K562 (cell line): ENCODE data around the gene GRIK1. TPM values are rescaled to one million over a fixed set of nuclear protein-coding genes. Genes with fewer than 3 reads are reported as not detected.

Experiments used
- ADNP ChIP-seq: fragments of 200-800 bp; sonication (Bioruptor generic); IDR thresholded peaks from 2 replicates; pipeline ENCODE4 v1.6.1; 2016; ENCODE audit warnings: missing genetic modification characterization, missing compliant biosample characterization
- ATF7 ChIP-seq: fragments of 450-650 bp; IDR thresholded peaks from 2 replicates; pipeline ENCODE4 v1.7.1; 2014; ENCODE audit warnings: mild to moderate bottlenecking, moderate library complexity
- BCOR ChIP-seq: fragments of 450-650 bp; IDR thresholded peaks from 2 replicates; pipeline ENCODE4 v1.6.1; 2016
- CBX1 ChIP-seq: sonication (generic); IDR thresholded peaks from 2 replicates; pipeline ENCODE4 v1.6.1; 2016; ENCODE audit warnings: antibody characterized with exemption, low read depth, mild to moderate bottlenecking
- COPS2 ChIP-seq: fragments of 450-650 bp; conservative IDR thresholded peaks from 2 replicates; pipeline ENCODE4 v1.6.1; 2016; ENCODE audit warnings: mild to moderate bottlenecking, moderate library complexity
- DACH1 ChIP-seq: fragments of 450-650 bp; IDR thresholded peaks from 2 replicates; pipeline ENCODE4 v1.6.1; 2018; ENCODE audit not compliant: partially characterized antibody
- ELF1 ChIP-seq: fragments of 200-800 bp; sonication (Bioruptor generic); IDR thresholded peaks from 2 replicates; pipeline ENCODE4 v1.6.1; 2016; ENCODE audit warnings: missing genetic modification characterization, missing compliant biosample characterization
- FOXM1 ChIP-seq, 2 experiments: fragments of 450-650 bp in 1 of 2; sonication (generic) in 1 of 2; formaldehyde crosslinking in 1 of 2; IDR thresholded peaks; 2 replicates each; pipeline versions ENCODE4 v1.6.1 to v1.9.0; 2017 to 2022; ENCODE audit warnings: low read depth in 2 of 2, mild to moderate bottlenecking in 2 of 2, missing genetic modification reagents in 1 of 2, moderate library complexity in 1 of 2
- GABPB2 ChIP-seq: fragments of 250-450 bp; sonication (Bioruptor Pico); conservative IDR thresholded peaks from 2 replicates; pipeline ENCODE4 v1.5.1; 2021; ENCODE audit warnings: mild to moderate bottlenecking
- KAT8 ChIP-seq: fragments of 450-650 bp; IDR thresholded peaks from 2 replicates; pipeline ENCODE4 v1.6.1; 2016; ENCODE audit warnings: low read depth, mild to moderate bottlenecking
- MYC ChIP-seq, 2 experiments: fragments of 250-450 bp in 1 of 2; sonication (Bioruptor Pico) in 1 of 2; IDR thresholded peaks; 2 replicates each; pipeline versions ENCODE4 v1.5.1 to v1.6.1; 2012 to 2021; ENCODE audit warnings: low read depth in 2 of 2, borderline replicate concordance in 1 of 2, improper control_type of control experiment in 1 of 2, low read length in 1 of 2, mild to moderate bottlenecking in 1 of 2, moderate library complexity in 1 of 2
- NR4A1 ChIP-seq, 2 experiments: fragments of 250-450 bp in 1 of 2; fragments of 450-650 bp in 1 of 2; sonication (Bioruptor Pico) in 1 of 2; IDR thresholded peaks; 2 replicates each; pipeline versions ENCODE4 v1.4.0 to v1.6.1; 2016 to 2020; ENCODE audit warnings: mild to moderate bottlenecking in 2 of 2, missing compliant biosample characterization in 1 of 2, missing genetic modification characterization in 1 of 2, moderate library complexity in 1 of 2
- OTX1 ChIP-seq: fragments of 450-650 bp; formaldehyde crosslinking; IDR thresholded peaks from 2 replicates; pipeline ENCODE4 v1.4.0; 2022; ENCODE audit warnings: mild to moderate bottlenecking
- PPARD ChIP-seq: fragments of 250-450 bp; sonication (Bioruptor Pico); IDR thresholded peaks from 2 replicates; pipeline ENCODE4 v1.8.0; 2022; ENCODE audit warnings: inconsistent platforms, mild to moderate bottlenecking, moderate library complexity
- RBM17 ChIP-seq: fragments of 200-400 bp; formaldehyde crosslinking; IDR thresholded peaks from 2 replicates; pipeline ENCODE4 v1.6.1; 2017; ENCODE audit warnings: low read depth, mild to moderate bottlenecking, low read length, borderline replicate concordance
- RBM39 ChIP-seq: fragments of 200-400 bp; formaldehyde crosslinking; optimal IDR thresholded peaks from 2 replicates; pipeline ENCODE3; 2018; ENCODE audit warnings: low read depth, low read length
- RFX1 ChIP-seq: fragments of 450-650 bp; IDR thresholded peaks from 2 replicates; pipeline ENCODE4 v1.6.1; 2016; ENCODE audit warnings: mild to moderate bottlenecking, moderate library complexity
- TCF7L2 ChIP-seq: fragments of 150-350 bp; IDR thresholded peaks from 2 replicates; pipeline ENCODE4 v1.6.1; 2016; ENCODE audit warnings: low read depth, mild to moderate bottlenecking, low read length, moderate library complexity
- THAP7 ChIP-seq: fragments of 250-450 bp; sonication (Bioruptor Pico); IDR thresholded peaks from 2 replicates; pipeline ENCODE4 v1.5.0; 2021
- THRAP3 ChIP-seq: fragments of 450-650 bp; IDR thresholded peaks from 2 replicates; pipeline ENCODE4 v1.6.1; 2016; ENCODE audit warnings: mild to moderate bottlenecking, inconsistent platforms, borderline replicate concordance
- UBTF ChIP-seq, 2 experiments: IDR thresholded peaks; 2 replicates each; pipeline ENCODE4 v1.6.1; 2012; ENCODE audit warnings: improper control_type of control experiment in 2 of 2, low read depth in 2 of 2, low read length in 2 of 2, borderline replicate concordance in 1 of 2
- ZBTB12 ChIP-seq: fragments of 250-450 bp; sonication (Bioruptor Pico); IDR thresholded peaks from 2 replicates; pipeline ENCODE4 v1.4.0; 2020
- ZNF143 ChIP-seq: sonication (generic); formaldehyde crosslinking; IDR thresholded peaks from 2 replicates; pipeline ENCODE4 v1.9.0; 2022; ENCODE audit warnings: mild to moderate bottlenecking, missing genetic modification reagents
- ZNF282 ChIP-seq: sonication (generic); formaldehyde crosslinking; IDR thresholded peaks from 2 replicates; pipeline ENCODE4 v1.8.1; 2023; ENCODE audit warnings: missing genetic modification reagents
- ZNF561 ChIP-seq: fragments of 450-650 bp; formaldehyde crosslinking; conservative IDR thresholded peaks from 2 replicates; pipeline ENCODE4 v1.4.0; 2020; ENCODE audit warnings: mild to moderate bottlenecking, moderate library complexity
- ZNF668 ChIP-seq: fragments of 250-450 bp; sonication (Bioruptor Pico); IDR thresholded peaks from 2 replicates; pipeline ENCODE4 v1.8.0; 2022; ENCODE audit warnings: mild to moderate bottlenecking, inconsistent platforms
- ZNF695 ChIP-seq: fragments of 450-650 bp; formaldehyde crosslinking; IDR thresholded peaks from 2 replicates; pipeline ENCODE4 v1.4.0; 2020; ENCODE audit warnings: mild to moderate bottlenecking, moderate library complexity
- ZNF79 ChIP-seq: fragments of 250-450 bp; sonication (Bioruptor Pico); IDR thresholded peaks from 2 replicates; pipeline ENCODE4 v1.4.0; 2020; ENCODE audit warnings: low read depth, mild to moderate bottlenecking, moderate library complexity
- polyA plus RNA-seq, 8 experiments: library from polyadenylated mRNA; depleted of rRNA in 4 of 8; stranded (reverse) in 5 of 8; unstranded in 3 of 8; fragments of >200 nt; fragmentation: Nextera tagmentation in 2 of 8; fragmentation: Illumina TruSeq in 1 of 8; extraction: Ambion mirVana in 2 of 8; extraction: Trizol in 1 of 8; gene quantifications; 2 replicates each; pipeline versions ENCODE4 v1.2.1 to v1.2.3, GENCODE V29; 2011 to 2014; ENCODE audit warnings: inconsistent platforms in 1 of 8, missing spikeins in 1 of 8
- total RNA-seq, 7 experiments: library from RNA; depleted of rRNA in 6 of 7; stranded (reverse); fragments of >200 nt in 6 of 7; fragmentation: Illumina TruSeq in 2 of 7; extraction: Trizol in 2 of 7; gene quantifications; 2 replicates each; pipeline versions ENCODE4 v1.2.1 to v1.2.3, GENCODE V29; 2011 to 2021; ENCODE audit warnings: low replicate concordance in 1 of 7

The GRIK1 gene
- total and polyA plus RNA-seq, 9 of the 15 experiments (the other 6 are each of a cell fraction or from before 2014, with no cell fraction given) = 0.17 to 2.8 (median 0.53) TPM

GRCh38 chr21:29805105-29805504, 134.7 kb downstream of the GRIK1 start (continued):
- TF ChIP-seq THAP7 (CRISPR knock-in tag) = no peak
- no peak for TF ChIP-seq OTX1 (CRISPR knock-in tag)
- no peak for TF ChIP-seq PPARD (CRISPR knock-in tag)
- TF ChIP-seq UBTF (IDR thresholded peaks at IDR 0.05; ENCODE audit: borderline replicate concordance in 1 of 2, low read depth in 2 of 2, low read length in 2 of 2) = no peak
- no peak for TF ChIP-seq ZBTB12 (CRISPR knock-in tag)
- TF ChIP-seq ZNF668 = no peak
- TF ChIP-seq ZNF561 (CRISPR knock-in tag) = no peak
- TF ChIP-seq FOXM1 (IDR thresholded peaks at IDR 0.05; ENCODE audit: low read depth) = no peak
- TF ChIP-seq FOXM1 (CRISPR knock-in tag; IDR thresholded peaks at IDR 0.05; ENCODE audit: low read depth) = no peak
- peak; percentile 51 for TF ChIP-seq RFX1
- no peak for TF ChIP-seq NR4A1 (CRISPR knock-in tag; IDR thresholded peaks at IDR 0.05)
- no peak for TF ChIP-seq NR4A1 (tag; IDR thresholded peaks at IDR 0.05)
- TF ChIP-seq RBM17 = no peak
- TF ChIP-seq ELF1 = no peak
- no peak for TF ChIP-seq THRAP3
- TF ChIP-seq RBM39 = no peak
- TF ChIP-seq DACH1 = no peak
- no peak for TF ChIP-seq MYC (IDR thresholded peaks at IDR 0.05; ENCODE audit: low read depth, low read length)
- TF ChIP-seq MYC (CRISPR knock-in tag; IDR thresholded peaks at IDR 0.05; ENCODE audit: borderline replicate concordance, low read depth) = no peak
- no peak for TF ChIP-seq ZNF143 (CRISPR knock-in tag)
- TF ChIP-seq COPS2 = no peak
- TF ChIP-seq BCOR = no peak
- no peak for TF ChIP-seq ZNF282 (CRISPR knock-in tag)
- no peak for TF ChIP-seq KAT8
- TF ChIP-seq ZNF695 (CRISPR knock-in tag) = no peak
- no peak for TF ChIP-seq ZNF79 (CRISPR knock-in tag)
- no peak for TF ChIP-seq ATF7
- TF ChIP-seq TCF7L2 = no peak
- no peak for TF ChIP-seq CBX1
- no peak for TF ChIP-seq ADNP (tag)
- TF ChIP-seq GABPB2 (CRISPR knock-in tag) = no peak
